GM18868 (cell line): ENCODE measurements around the gene FANCG.
A peak's percentile ranks its signal among the peaks of the same experiment; 100 is the strongest.

Experiments
- ATAC-seq: cut with Tn5 transposase; IDR thresholded peaks from one replicate; pipeline ENCODE4 v1.9.1; 2021; ENCODE audit warnings: mild to moderate bottlenecking, moderate library complexity; ENCODE audit not compliant: unreplicated experiment

FANCG gene

GRCh38 chr9:35079426-35080341 is at the start of gene FANCG:
Gene FANCG (minus strand): TSS chr9:35079942. CDS start chr9:35079524, 418 bp downstream.
- ATAC-seq: peak; percentile 93

DNA sequence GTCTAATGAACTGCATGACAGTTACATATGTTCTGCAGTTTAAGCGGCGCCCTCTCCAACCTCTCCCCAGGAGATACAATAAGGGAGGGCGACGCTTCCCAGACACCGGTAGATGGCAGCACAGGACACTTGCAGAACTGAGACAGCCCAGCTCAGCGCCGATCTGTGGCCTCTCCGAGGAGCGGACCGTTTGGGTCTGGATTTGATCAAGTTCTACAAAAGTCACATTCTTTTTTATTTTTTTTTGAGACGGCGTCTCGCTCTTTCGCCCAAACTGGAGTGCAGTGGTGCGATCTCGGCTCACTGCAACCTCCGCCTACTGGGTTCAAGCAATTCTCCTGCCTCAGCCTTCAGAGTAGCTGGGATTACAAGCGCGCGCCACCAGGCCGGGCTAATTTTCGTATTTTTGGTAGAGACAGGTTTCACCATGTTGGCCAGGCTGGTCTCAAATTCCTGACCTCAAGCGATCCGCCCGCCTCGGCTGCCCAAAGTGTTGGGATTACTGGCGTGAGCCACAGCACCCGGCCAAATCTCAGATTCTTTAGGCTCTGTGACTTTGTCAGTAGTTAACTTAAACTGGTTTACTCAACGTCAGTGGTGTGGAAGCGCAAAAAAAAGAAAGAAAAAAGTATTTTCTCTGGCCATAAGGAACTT is 37.3 kb upstream of the FANCG start:
- ATAC-seq: peak; percentile 44

DNA sequence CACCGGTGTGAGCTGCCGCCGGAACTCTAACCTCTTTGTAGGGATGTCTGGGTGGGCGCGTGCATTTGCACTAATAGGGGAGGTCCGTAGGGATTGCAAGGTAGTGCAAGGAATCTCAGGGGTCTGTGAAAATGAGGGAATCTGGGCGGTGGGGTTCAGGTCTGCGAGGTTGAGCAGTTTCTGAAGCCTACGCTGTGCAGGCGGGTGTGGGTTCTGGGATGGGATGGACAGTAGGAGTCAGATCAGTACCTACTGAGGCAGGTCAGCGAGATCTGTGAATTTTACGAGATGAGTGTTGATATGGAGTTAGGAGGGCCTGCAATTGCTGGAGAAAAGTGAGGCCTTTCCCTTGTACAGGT is 36.8 kb upstream of the FANCG start:
- no peak for ATAC-seq

- ATAC-seq: peak; percentile 46
Observed at GRCh38 chr9:35115680-35116538, 36.2 kb upstream of the FANCG start, which contains the start of gene ATOSB. Gene ATOSB (minus strand): TSS chr9:35115862. CDS start chr9:35108274, 7,588 bp downstream.

- no peak for ATAC-seq
Observed at GRCh38 chr9:35114840-35115628, 35.3 kb upstream of the FANCG start.

DNA sequence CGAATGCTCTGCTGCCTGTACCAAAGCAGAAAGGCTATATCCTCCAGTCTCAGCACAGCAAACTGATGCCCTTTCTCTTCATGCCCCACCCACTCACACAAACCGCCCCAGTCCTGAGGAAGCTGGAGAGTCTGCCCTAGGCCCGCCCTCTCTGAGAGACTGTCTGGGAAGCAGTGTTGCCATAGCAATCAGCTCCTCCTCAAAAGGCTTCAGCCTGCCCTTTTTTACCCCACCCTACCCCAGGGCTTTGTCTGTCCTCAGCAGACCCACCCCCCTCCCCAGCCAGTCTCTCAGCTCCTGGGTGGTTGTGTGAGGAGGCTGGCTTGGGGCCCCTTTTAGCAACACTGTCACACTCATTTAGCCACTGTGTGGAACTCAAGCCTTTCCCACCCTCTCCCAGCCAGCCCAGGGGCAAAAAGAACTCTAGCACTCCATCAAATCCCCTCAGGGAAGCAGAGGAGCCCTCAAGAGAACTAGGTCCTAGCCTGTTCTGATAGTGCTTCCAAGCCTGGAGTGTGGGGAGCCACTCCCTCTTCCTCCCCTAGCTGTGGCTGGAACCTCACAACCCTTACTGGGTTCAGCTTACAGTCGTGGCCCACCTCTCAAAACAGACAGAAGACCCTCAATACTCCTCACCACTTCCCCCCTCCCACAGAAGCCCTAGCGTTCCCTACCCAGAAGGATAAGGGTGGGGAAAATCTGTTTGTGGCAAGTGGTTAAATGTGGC is 34.5 kb upstream of the FANCG start:
- peak; percentile 23 for ATAC-seq

- ATAC-seq: no peak
Observed at GRCh38 chr9:35112257-35113020, 32.7 kb upstream of the FANCG start.

DNA sequence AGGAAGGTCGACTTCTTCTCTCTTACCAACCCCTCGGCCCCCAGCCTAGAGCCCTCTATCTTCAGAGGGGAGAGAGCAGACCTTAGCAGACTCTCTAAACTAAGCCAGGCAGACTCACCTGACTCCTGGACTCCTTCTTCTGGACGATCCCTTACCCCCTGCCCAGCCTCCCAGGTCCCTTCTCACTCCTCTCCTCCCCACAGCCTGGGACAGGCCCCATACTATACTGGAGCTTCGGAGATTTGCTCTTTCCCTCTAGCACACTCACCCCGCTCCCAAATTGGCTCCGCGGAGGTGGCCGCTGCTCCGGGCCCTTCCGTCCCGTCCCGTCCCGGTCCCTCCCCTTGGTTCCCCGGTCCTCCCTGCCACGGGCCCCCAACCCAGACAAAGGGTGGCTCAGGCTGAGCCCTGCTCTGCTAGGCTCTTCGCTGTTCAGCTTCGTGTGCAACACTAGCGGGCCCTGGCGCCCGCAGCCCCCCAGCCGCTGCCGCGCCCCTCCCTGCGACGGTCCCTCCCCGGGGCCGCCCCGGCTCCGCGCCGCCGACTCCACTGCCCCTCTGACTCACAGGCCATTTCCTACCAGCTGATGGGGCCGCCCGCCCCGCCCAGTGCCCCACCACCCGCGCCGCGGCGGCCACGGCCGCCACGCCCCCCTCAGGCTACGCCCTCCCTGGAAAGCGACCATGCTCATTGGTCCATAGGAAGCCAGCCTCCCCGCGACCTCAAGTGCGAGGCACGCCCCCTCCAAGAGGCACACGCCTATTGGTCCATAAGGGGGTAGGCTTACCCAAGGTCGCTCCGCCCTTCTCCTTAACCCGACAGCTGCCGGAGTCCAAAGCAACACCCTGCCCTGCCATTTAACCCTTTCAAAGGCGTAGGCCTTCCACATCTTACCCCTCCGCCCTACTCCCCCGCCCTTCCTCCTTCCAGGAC is 31.5 kb upstream of the FANCG start:
- peak; percentile 84 for ATAC-seq

GRCh38 chr9:35110327-35110761 is 30.6 kb upstream of the FANCG start:
- ATAC-seq: no peak

- ATAC-seq: no peak
Observed at GRCh38 chr9:35108946-35109575, 29.3 kb upstream of the FANCG start.

DNA sequence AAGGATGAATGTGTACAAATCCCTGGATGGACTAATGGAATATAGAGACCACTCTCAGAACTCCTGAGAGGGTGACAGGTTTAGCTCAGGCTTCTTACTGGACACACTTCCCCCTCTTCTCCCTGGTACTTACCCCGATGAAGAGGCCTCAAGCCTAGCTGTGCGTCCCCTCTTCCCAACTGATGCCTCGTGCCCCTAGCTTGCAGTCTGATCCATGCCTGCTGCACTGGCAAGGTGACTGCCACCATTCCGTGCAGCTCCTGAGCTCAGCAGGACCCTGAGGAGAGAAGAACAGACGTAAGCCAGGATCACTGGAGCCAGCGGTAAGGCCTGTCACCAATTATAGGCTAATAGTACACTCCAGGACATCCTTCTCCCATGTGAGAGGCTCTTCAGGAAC is 28.7 kb upstream of the FANCG start:
- no peak for ATAC-seq

GRCh38 chr9:35107297-35108290 is 27.9 kb upstream of the FANCG start:
- ATAC-seq: no peak

GRCh38 chr9:35106343-35106730 is 26.6 kb upstream of the FANCG start:
- ATAC-seq: no peak

GRCh38 chr9:35105571-35106342 is 26.0 kb upstream of the FANCG start:
- no peak for ATAC-seq

DNA sequence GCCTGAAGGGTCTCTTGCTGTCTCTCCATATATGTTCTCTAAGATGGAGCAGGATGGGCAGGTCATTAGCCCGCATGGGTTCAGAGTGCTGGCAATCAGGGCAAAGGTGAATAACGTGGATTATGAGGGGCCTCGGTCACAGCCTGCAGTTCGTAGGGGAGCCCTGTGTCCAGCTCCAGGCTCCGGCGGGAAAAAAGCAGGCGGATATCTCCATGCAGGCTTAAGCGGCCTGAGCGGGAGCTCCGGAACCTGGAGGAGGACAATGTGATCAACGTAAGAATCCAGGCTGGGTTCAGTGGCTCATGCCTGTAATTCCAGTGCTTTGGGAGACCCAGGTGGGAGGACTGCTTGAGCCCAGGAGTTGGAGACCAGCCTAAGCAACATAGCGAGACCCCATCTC is 25.4 kb upstream of the FANCG start:
- ATAC-seq: no peak
